Liver (tissue), 3 donors: Measurements from ENCODE around the gene PCNX2.

Experiments
- CTCF ChIP-seq: fragments of 150-350 bp; IDR thresholded peaks from 2 replicates; pipeline ENCODE4 v1.5.1; 2017; ENCODE audit warnings: improper control_type of control experiment, low read depth, low read length; ENCODE audit not compliant: missing input control
- REST ChIP-seq: IDR thresholded peaks from 2 replicates; pipeline ENCODE4 v1.6.1; 2016; ENCODE audit warnings: antibody characterized with exemption, mild to moderate bottlenecking
- SP1 ChIP-seq: IDR thresholded peaks from 2 replicates; pipeline ENCODE4 v1.6.1; 2018; ENCODE audit warnings: antibody characterized with exemption, mild to moderate bottlenecking
- YY1 ChIP-seq: IDR thresholded peaks from 2 replicates; pipeline ENCODE4 v1.6.1; 2016; ENCODE audit warnings: antibody characterized with exemption, mild to moderate bottlenecking
- ZBTB33 ChIP-seq: IDR thresholded peaks from 2 replicates; pipeline ENCODE4 v1.6.1; 2016; ENCODE audit warnings: antibody characterized with exemption
- donor health status: healthy.
- donor health status: healthy.

GRCh38 chr1:233261695-233262094 is 33.8 kb downstream of the PCNX2 start:
- TF ChIP-seq CTCF (no peak), ZBTB33 (no peak), SP1 (no peak), YY1 (no peak), REST (no peak)
